Endothelial cell of umbilical vein (primary cell): ENCODE measurements around the gene HSPB8. TPM values are rescaled to one million over a fixed set of nuclear protein-coding genes. Genes with fewer than 3 reads are reported as not detected.

ENCODE experiments used
- BruUV-seq: library from RNA; stranded (reverse); fragments of 400-500 nt; replicated peaks from 2 replicates; lab custom pipeline; 2021; lab: Mats Ljungman, UMichigan
- CTCF ChIA-PET: fragments of 300-600, 350-600 bp; sonication (Branson Sonifier 250); formaldehyde crosslinking; loops from one replicate; lab custom pipeline; 2021; ENCODE audit warnings: antibody characterized with exemption, inconsistent platforms; lab: Charles Lee
- POLR2A ChIA-PET: fragments of 300-600, 350-600 bp; sonication (Branson Sonifier 250); formaldehyde crosslinking; loops from one replicate; lab custom pipeline; 2021; ENCODE audit warnings: antibody characterized with exemption, inconsistent platforms; lab: Charles Lee
- DNase-seq: peaks from one replicate; pipeline ENCODE4 v3.0.0-alpha.2; 2011; ENCODE audit warnings: low read depth, low spot score
- FAIRE-seq: peaks from 2 replicates; lab custom pipeline; 2011; peaks lifted over from hg19 to GRCh38; lab: Jason Lieb, UNC
- H2AFZ ChIP-seq: 2 replicates; pipeline ENCODE4 v1.6.0; 2012; ENCODE audit warnings: low read depth, low read length, control low read depth, inconsistent platforms
- H3K27ac ChIP-seq: 2 replicates; pipeline ENCODE4 v1.5.1; 2011; ENCODE audit warnings: low read depth, mild to moderate bottlenecking, control low read depth, low read length, moderate library complexity; ENCODE audit not compliant: insufficient read depth
- H3K27me3 ChIP-seq, 2 experiments: 2 replicates each; pipeline versions ENCODE4 v1.6.0 to v1.6.1; 2011; ENCODE audit warnings: low read length in 2 of 2, mixed read lengths in 1 of 2; ENCODE audit not compliant: control insufficient read depth in 2 of 2, insufficient read depth in 2 of 2
- H3K36me3 ChIP-seq, 2 experiments: 2 replicates in 1 of 2; 3 replicates in 1 of 2; pipeline ENCODE4 v1.5.1; 2011; ENCODE audit warnings: low read length in 2 of 2, mild to moderate bottlenecking in 1 of 2, moderate library complexity in 1 of 2; ENCODE audit not compliant: control insufficient read depth in 2 of 2, insufficient read depth in 2 of 2; ENCODE audit errors: extremely low read depth in 1 of 2
- H3K4me1 ChIP-seq: 3 replicates; pipeline ENCODE4 v1.5.1; 2011; ENCODE audit warnings: mild to moderate bottlenecking, low read length; ENCODE audit not compliant: control insufficient read depth, insufficient read depth; ENCODE audit errors: extremely low read depth
- H3K4me2 ChIP-seq: 2 replicates; pipeline ENCODE4 v1.6.1; 2011; ENCODE audit warnings: low read length, control low read depth, mixed read lengths; ENCODE audit not compliant: insufficient read depth
- H3K4me3 ChIP-seq, 3 experiments: fragments of 200-600 bp in 1 of 3; sonication (generic), shearing (Covaris generic) in 1 of 3; replicated peaks in 1 of 3; 2 replicates each; pipeline ENCODE4 v1.5.1; 2011 to 2016; ENCODE audit warnings: control low read depth in 3 of 3, low read length in 3 of 3, mild to moderate bottlenecking in 2 of 3, inconsistent platforms in 1 of 3, low read depth in 1 of 3, moderate library complexity in 1 of 3; ENCODE audit not compliant: insufficient read depth in 1 of 3
- H3K79me2 ChIP-seq: 2 replicates; pipeline ENCODE4 v1.6.0; 2012; ENCODE audit warnings: low read length, inconsistent platforms; ENCODE audit not compliant: control insufficient read depth, insufficient read depth
- H3K9ac ChIP-seq: replicated peaks from 2 replicates; pipeline ENCODE3; 2011; ENCODE audit warnings: low read length, control low read depth; ENCODE audit not compliant: insufficient read depth; ENCODE audit errors: extremely low read depth
- H3K9me1 ChIP-seq: replicated peaks from 3 replicates; pipeline ENCODE4 v1.6.0; 2011; ENCODE audit warnings: mild to moderate bottlenecking, low read length; ENCODE audit not compliant: control insufficient read depth, insufficient read depth; ENCODE audit errors: extremely low read depth
- H3K9me3 ChIP-seq: replicated peaks from 2 replicates; pipeline ENCODE4 v1.5.1; 2012; ENCODE audit warnings: low read length, inconsistent platforms; ENCODE audit not compliant: control insufficient read depth, insufficient read depth
- H4K20me1 ChIP-seq: replicated peaks from 2 replicates; pipeline ENCODE3; 2011; ENCODE audit warnings: mild to moderate bottlenecking, low read length; ENCODE audit not compliant: control insufficient read depth, insufficient read depth; ENCODE audit errors: extremely low read depth
- EZH2 ChIP-seq: IDR thresholded peaks from 2 replicates; pipeline ENCODE4 v1.6.1; 2012; ENCODE audit warnings: borderline replicate concordance, low read depth, mild to moderate bottlenecking, moderate library complexity, low read length, inconsistent platforms; ENCODE audit not compliant: severe bottlenecking
- FOS ChIP-seq: IDR thresholded peaks from 2 replicates; pipeline ENCODE4 v1.6.1; 2011; ENCODE audit warnings: mild to moderate bottlenecking, low read length, moderate library complexity, borderline replicate concordance; ENCODE audit not compliant: insufficient read depth
- GATA2 ChIP-seq: IDR thresholded peaks from 2 replicates; pipeline ENCODE4 v1.7.0; 2011; ENCODE audit warnings: low read depth, mild to moderate bottlenecking, moderate library complexity, mixed read lengths, low read length; ENCODE audit not compliant: insufficient read length, insufficient read depth
- JUN ChIP-seq: IDR thresholded peaks from 2 replicates; pipeline ENCODE4 v1.6.1; 2011; ENCODE audit warnings: borderline replicate concordance, low read depth; ENCODE audit not compliant: insufficient read length, insufficient read depth
- MYC ChIP-seq: IDR thresholded peaks from one replicate; pipeline ENCODE4 v1.6.1; 2011; ENCODE audit warnings: mild to moderate bottlenecking, low read depth, low read length
- POLR2A ChIP-seq: IDR thresholded peaks from 2 replicates; pipeline ENCODE4 v1.6.1; 2012; ENCODE audit warnings: low read depth, mild to moderate bottlenecking, control low read depth, low read length
- POLR2AphosphoS5 ChIP-seq: IDR thresholded peaks from 2 replicates; pipeline ENCODE4 v1.6.1; 2012; ENCODE audit warnings: low read depth, mild to moderate bottlenecking, control low read depth, low read length, moderate library complexity; ENCODE audit not compliant: insufficient read depth
- dilution Hi-C: fragments of 300-500 bp; cut with MboI; formaldehyde crosslinking; loops from one replicate; pipeline ENCODE4 v1.15.0; 2019; ENCODE audit warnings: low sequenced_read_pairs; ENCODE audit not compliant: extremely low pct_ligation_motif_present
- intact Hi-C: fragments of 100-400 bp; cut with micrococcal nuclease; formaldehyde crosslinking; loops from one replicate; pipeline ENCODE4 v1.10.0; 2022
- polyA plus RNA-seq, 4 experiments: library from polyadenylated mRNA; depleted of rRNA in 3 of 4; stranded (reverse) in 3 of 4; unstranded in 1 of 4; fragments of >200 nt; gene quantifications; 2 replicates each; pipeline versions ENCODE4 v1.2.1 to v1.2.3, GENCODE V29; 2011 to 2012; ENCODE audit warnings: missing spikeins in 1 of 4
- total RNA-seq: library from RNA; stranded (reverse); gene quantifications from 2 replicates; pipeline ENCODE4 v1.2.3, GENCODE V29; 2021
- TF ChIP-seq, protein P1 (sequence below), 2 donors: IDR thresholded peaks; 1 replicate in 1 of 2; 2 replicates in 1 of 2; pipeline ENCODE4 v1.5.1; 2011; ENCODE audit warnings: low read length in 2 of 2, mild to moderate bottlenecking in 2 of 2, moderate library complexity in 2 of 2, control low read depth in 1 of 2, inconsistent platforms in 1 of 2, low read depth in 1 of 2; ENCODE audit not compliant: insufficient read depth in 1 of 2; ENCODE audit errors: extremely low read depth in 1 of 2
- TF ChIP-seq, protein P2 (sequence below): IDR thresholded peaks from 2 replicates; pipeline ENCODE4 v1.6.1; 2011; ENCODE audit not compliant: insufficient read depth, insufficient read length

HSPB8 gene
- total and polyA plus RNA-seq, 2 donors (not counting 3 experiments of a cell fraction or from before 2014, with no cell fraction given) = 10.8 to 14.7 TPM

DNA sequence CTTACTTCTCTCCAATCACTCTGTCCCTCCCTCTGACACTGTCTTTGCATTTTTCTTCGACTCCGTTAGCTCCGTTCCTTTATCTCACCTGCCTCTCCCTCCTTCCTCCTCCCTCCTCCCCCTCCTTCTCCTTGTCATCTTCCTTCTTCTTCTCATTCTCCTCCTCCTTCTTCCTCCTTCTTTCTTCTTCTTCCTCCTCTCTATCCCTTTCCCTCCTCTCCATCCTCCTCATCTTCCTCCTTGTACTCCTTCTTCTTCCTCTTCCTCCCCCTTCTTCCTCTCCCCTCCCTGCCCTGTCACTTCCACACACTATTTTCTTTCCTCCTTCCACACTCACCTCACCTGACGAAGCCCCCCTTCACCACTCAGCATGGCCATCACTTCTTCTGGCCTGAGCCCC lies 53.0 kb downstream of the HSPB8 start:
- Histone ChIP-seq H3K4me1 (no peaks in the 10 kb centered on the region), H3K4me3 (no peak overlapping the region), H3K9ac (no peak overlapping the region), H2AFZ (no peak overlapping the region), H3K79me2 (no peaks in the 10 kb centered on the region), H4K20me1 (no peaks in the 10 kb centered on the region), H3K4me2 (no peak overlapping the region), H3K36me3 (no peaks in the 10 kb centered on the region), H3K9me1 (no peaks in the 10 kb centered on the region), H3K27me3 (no peaks in the 10 kb centered on the region), H3K9me3 (no peaks in the 10 kb centered on the region), H3K27ac (no peak overlapping the region)
- TF ChIP-seq JUN = no peak
- no peak for TF ChIP-seq GATA2
- TF ChIP-seq MYC = no peak
- no peak for TF ChIP-seq EZH2
- no peak for TF ChIP-seq POLR2A
- TF ChIP-seq FOS = no peak
- TF ChIP-seq, protein P1, sequence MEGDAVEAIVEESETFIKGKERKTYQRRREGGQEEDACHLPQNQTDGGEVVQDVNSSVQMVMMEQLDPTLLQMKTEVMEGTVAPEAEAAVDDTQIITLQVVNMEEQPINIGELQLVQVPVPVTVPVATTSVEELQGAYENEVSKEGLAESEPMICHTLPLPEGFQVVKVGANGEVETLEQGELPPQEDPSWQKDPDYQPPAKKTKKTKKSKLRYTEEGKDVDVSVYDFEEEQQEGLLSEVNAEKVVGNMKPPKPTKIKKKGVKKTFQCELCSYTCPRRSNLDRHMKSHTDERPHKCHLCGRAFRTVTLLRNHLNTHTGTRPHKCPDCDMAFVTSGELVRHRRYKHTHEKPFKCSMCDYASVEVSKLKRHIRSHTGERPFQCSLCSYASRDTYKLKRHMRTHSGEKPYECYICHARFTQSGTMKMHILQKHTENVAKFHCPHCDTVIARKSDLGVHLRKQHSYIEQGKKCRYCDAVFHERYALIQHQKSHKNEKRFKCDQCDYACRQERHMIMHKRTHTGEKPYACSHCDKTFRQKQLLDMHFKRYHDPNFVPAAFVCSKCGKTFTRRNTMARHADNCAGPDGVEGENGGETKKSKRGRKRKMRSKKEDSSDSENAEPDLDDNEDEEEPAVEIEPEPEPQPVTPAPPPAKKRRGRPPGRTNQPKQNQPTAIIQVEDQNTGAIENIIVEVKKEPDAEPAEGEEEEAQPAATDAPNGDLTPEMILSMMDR (IDR thresholded peaks at IDR 0.05; ENCODE audit: extremely low read depth in 1 of 2, insufficient read depth in 1 of 2, low read depth in 1 of 2, low read length in 2 of 2) = no peak
- TF ChIP-seq, protein P2, sequence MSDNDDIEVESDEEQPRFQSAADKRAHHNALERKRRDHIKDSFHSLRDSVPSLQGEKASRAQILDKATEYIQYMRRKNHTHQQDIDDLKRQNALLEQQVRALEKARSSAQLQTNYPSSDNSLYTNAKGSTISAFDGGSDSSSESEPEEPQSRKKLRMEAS = no peak
- no peak for TF ChIP-seq POLR2AphosphoS5
- no peak for DNase-seq
- CTCF ChIA-PET = no interaction called here
- intact Hi-C loops (no loop called here), dilution Hi-C loops (no loop called here)
- FAIRE-seq = no peak
- POLR2A ChIA-PET = no interaction called here
- no TSS peak for BruUV-seq
